Uterus (tissue), 4 donors: Measurements from ENCODE around the gene SLC10A6. TPM values are rescaled to one million over a fixed set of nuclear protein-coding genes. Genes with fewer than 3 reads are reported as not detected.

Experiments used
- DNase-seq, 2 donors: peaks; one replicate each; pipeline ENCODE4 v3.0.0-alpha.2; 2019 to 2020
- H3K27ac ChIP-seq, 2 donors: fragments of 200-600 bp; sonication (generic); 1 replicate in 1 of 2; 2 replicates in 1 of 2; pipeline ENCODE4 v1.5.1; 2016 to 2018
- H3K27me3 ChIP-seq, 2 donors: fragments of 200-600 bp; sonication (generic); one replicate each; pipeline ENCODE4 v1.5.1; 2018 to 2019; ENCODE audit warnings: control low read depth in 1 of 2
- H3K36me3 ChIP-seq, 2 donors: fragments of 200-600 bp; sonication (generic); one replicate each; pipeline ENCODE4 v1.5.1; 2019; ENCODE audit warnings: control low read depth in 1 of 2
- H3K4me1 ChIP-seq, 2 donors: fragments of 200-600 bp; sonication (generic); one replicate each; pipeline ENCODE4 v1.5.1; 2018 to 2019; ENCODE audit warnings: control low read depth in 1 of 2
- H3K4me3 ChIP-seq, 2 donors: fragments of 200-600 bp; sonication (generic); 1 replicate in 1 of 2; 2 replicates in 1 of 2; pipeline ENCODE4 v1.5.1; 2018 to 2019; ENCODE audit warnings: mild to moderate bottlenecking in 1 of 2
- H3K9me3 ChIP-seq, 2 donors: fragments of 200-600 bp; sonication (generic); one replicate each; pipeline ENCODE4 v1.5.1; 2019; ENCODE audit warnings: control low read depth in 1 of 2
- POLR2A ChIP-seq, 2 donors: fragments of 450-650 bp; IDR thresholded peaks; one replicate each; pipeline ENCODE4 v1.6.1; 2016; ENCODE audit warnings: antibody characterized with exemption in 2 of 2, mild to moderate bottlenecking in 1 of 2, moderate library complexity in 1 of 2
- intact Hi-C: fragments of 100-400 bp; cut with DNase I; formaldehyde crosslinking; loops from one replicate; pipeline ENCODE4 v1.15.1; 2023; ENCODE audit warnings: low total_unique reads
- total RNA-seq, 4 donors: library from RNA; depleted of rRNA in 3 of 4; stranded (reverse); fragments of >200 nt in 3 of 4; gene quantifications; one replicate each; pipeline versions ENCODE4 v1.1.0 to v1.2.4, GENCODE V29; 2014 to 2023
- TF ChIP-seq, protein P1 (sequence below), 4 experiments: fragments of 200-600 bp in 2 of 4; fragments of 450-650 bp in 2 of 4; sonication (generic) in 2 of 4; IDR thresholded peaks; one replicate each; pipeline ENCODE4 v1.5.1; 2016 to 2019; ENCODE audit warnings: antibody characterized with exemption in 4 of 4, mild to moderate bottlenecking in 2 of 4, moderate library complexity in 1 of 4
- donor health status: DM: yes; HTN: yes; CAD: no.

Gene SLC10A6
- total RNA-seq: 10 to 100 TPM in 1 of 4 donors, 1 to 10 TPM in 2, not detected in 1; 2.0 to 23.8 (median 6.5) TPM

DNA sequence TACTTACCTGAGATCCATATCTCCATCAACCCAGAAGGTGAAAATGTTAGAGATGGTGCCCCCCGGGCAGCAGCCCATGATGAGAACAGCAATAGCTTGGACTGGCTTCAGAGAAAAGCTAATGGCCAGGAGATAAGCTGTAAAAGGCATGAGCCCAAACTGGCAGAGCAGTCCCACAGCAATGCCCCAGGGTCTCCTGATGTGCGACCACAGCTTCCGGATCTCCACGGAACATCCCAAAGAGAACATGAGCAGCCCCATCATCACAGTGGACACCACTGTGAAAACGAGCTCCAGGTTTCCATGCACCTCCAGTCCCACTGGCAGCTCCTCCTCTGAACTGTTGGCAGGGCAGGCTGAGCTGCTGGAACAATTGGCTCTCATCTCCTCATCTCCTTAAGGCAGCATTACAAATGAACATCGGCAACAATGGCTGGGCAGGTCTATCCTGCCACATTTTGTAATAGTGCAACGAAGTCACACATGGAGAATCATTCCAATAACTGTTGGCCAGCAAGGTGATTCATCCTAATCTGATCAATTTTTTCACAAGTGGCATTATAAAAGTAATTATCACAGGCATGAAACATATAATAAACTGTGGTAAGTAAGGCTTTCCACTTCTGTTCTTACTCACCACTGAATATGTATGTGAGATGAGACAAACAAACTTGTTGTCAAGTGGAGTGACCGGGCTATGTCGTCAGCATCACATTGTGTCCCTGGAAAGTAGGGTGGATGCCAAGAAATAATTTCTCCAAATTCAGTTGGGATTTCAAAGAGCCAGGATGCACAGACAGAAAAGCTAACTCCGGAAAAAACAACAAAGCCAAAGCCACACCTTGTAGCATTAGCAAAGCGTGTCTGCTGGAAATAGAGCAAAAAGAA lies at the start of gene SLC10A6:
SLC10A6 (minus strand) TSS at position 653 of the 888 bp plus-strand sequence; CDS start at position 384, 269 bp downstream.
- Histone ChIP-seq H3K4me1 (no peaks in the 10 kb centered on the region), H3K4me3 (no peak within 1 kb of the TSS), H3K27me3 (no peaks in the 10 kb centered on the region), H3K36me3 (no peaks in the 10 kb centered on the region), H3K27ac (peak within 1 kb of the TSS; percentile 14 to 54), H3K9me3 (no peaks in the 10 kb centered on the region)
- no peak for TF ChIP-seq POLR2A (IDR thresholded peaks at IDR 0.05)
- TF ChIP-seq, protein P1, sequence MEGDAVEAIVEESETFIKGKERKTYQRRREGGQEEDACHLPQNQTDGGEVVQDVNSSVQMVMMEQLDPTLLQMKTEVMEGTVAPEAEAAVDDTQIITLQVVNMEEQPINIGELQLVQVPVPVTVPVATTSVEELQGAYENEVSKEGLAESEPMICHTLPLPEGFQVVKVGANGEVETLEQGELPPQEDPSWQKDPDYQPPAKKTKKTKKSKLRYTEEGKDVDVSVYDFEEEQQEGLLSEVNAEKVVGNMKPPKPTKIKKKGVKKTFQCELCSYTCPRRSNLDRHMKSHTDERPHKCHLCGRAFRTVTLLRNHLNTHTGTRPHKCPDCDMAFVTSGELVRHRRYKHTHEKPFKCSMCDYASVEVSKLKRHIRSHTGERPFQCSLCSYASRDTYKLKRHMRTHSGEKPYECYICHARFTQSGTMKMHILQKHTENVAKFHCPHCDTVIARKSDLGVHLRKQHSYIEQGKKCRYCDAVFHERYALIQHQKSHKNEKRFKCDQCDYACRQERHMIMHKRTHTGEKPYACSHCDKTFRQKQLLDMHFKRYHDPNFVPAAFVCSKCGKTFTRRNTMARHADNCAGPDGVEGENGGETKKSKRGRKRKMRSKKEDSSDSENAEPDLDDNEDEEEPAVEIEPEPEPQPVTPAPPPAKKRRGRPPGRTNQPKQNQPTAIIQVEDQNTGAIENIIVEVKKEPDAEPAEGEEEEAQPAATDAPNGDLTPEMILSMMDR (IDR thresholded peaks at IDR 0.05): no peak
- no peak for DNase-seq
- intact Hi-C loops: no loop called here

GRCh38 chr4:86898562-86898961 lies 49.4 kb upstream of the SLC10A6 start:
- intact Hi-C loops: loop anchor here (5.0 kb wide), 1 partner anchor 401 kb away; no protein-coding TSS in a partner anchor
- H3K27ac ChIP-seq: no peak overlapping the region
- no peaks in the 10 kb centered on the region for H3K4me1 ChIP-seq
- TF ChIP-seq, protein P1 (IDR thresholded peaks at IDR 0.05): no peak
- TF ChIP-seq POLR2A (IDR thresholded peaks at IDR 0.05): no peak
- no peaks in the 10 kb centered on the region for H3K27me3 ChIP-seq
- H3K4me3 ChIP-seq: no peak overlapping the region
- DNase-seq: no peak
- H3K9me3 ChIP-seq: no peaks in the 10 kb centered on the region
- H3K36me3 ChIP-seq: no peaks in the 10 kb centered on the region

GRCh38 chr4:86896596-86896995 lies 47.4 kb upstream of the SLC10A6 start:
- H3K4me1 ChIP-seq: no peaks in the 10 kb centered on the region
- no peaks in the 10 kb centered on the region for H3K36me3 ChIP-seq
- H3K4me3 ChIP-seq: no peak overlapping the region
- no peaks in the 10 kb centered on the region for H3K27me3 ChIP-seq
- H3K27ac ChIP-seq: no peak overlapping the region
- no peak for DNase-seq
- TF ChIP-seq, protein P1 (IDR thresholded peaks at IDR 0.05): no peak
- no peak for TF ChIP-seq POLR2A (IDR thresholded peaks at IDR 0.05)
- no peaks in the 10 kb centered on the region for H3K9me3 ChIP-seq
- intact Hi-C loops: loop anchor here (5.0 kb wide), 1 partner anchor 399 kb away; no protein-coding TSS in a partner anchor

- Histone ChIP-seq H3K27me3 (no peaks in the 10 kb centered on the region), H3K27ac (no peak overlapping the region), H3K4me1 (no peaks in the 10 kb centered on the region), H3K9me3 (no peaks in the 10 kb centered on the region), H3K4me3 (no peak overlapping the region), H3K36me3 (no peaks in the 10 kb centered on the region)
- no peak for TF ChIP-seq POLR2A (IDR thresholded peaks at IDR 0.05)
- TF ChIP-seq, protein P1 (IDR thresholded peaks at IDR 0.05): peak; percentile 67 to 88 (median 76)
- intact Hi-C loops: loop anchor here (5.0 kb wide), 1 partner anchor 399 kb away; no protein-coding TSS in a partner anchor
- DNase-seq: no peak
Observed at GRCh38 chr4:86895692-86896488, 46.7 kb upstream of the SLC10A6 start.
